DND-41 (cell line): ENCODE results near the gene GDF11.

ENCODE experiments used
- EZH2 ChIP-seq: IDR thresholded peaks from 3 replicates; pipeline ENCODE4 v1.6.1; 2012; ENCODE audit warnings: borderline replicate concordance, low read depth, mild to moderate bottlenecking, moderate library complexity, low read length, inconsistent platforms; ENCODE audit not compliant: severe bottlenecking
- TF ChIP-seq, protein P1 (sequence below): IDR thresholded peaks from 2 replicates; pipeline ENCODE4 v1.5.1; 2012; ENCODE audit warnings: borderline replicate concordance, low read length, moderate library complexity, mild to moderate bottlenecking; ENCODE audit not compliant: poor library complexity, severe bottlenecking; ENCODE audit errors: extremely low read depth

- TF ChIP-seq, protein P1, sequence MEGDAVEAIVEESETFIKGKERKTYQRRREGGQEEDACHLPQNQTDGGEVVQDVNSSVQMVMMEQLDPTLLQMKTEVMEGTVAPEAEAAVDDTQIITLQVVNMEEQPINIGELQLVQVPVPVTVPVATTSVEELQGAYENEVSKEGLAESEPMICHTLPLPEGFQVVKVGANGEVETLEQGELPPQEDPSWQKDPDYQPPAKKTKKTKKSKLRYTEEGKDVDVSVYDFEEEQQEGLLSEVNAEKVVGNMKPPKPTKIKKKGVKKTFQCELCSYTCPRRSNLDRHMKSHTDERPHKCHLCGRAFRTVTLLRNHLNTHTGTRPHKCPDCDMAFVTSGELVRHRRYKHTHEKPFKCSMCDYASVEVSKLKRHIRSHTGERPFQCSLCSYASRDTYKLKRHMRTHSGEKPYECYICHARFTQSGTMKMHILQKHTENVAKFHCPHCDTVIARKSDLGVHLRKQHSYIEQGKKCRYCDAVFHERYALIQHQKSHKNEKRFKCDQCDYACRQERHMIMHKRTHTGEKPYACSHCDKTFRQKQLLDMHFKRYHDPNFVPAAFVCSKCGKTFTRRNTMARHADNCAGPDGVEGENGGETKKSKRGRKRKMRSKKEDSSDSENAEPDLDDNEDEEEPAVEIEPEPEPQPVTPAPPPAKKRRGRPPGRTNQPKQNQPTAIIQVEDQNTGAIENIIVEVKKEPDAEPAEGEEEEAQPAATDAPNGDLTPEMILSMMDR: no peak
- TF ChIP-seq EZH2: no peak
Measured at GRCh38 chr12:55746913-55747231, 4.0 kb downstream of the GDF11 start.
